ENCODE measurements around the gene SART3. TPM values are rescaled to one million over a fixed set of nuclear protein-coding genes. Genes with fewer than 3 reads are reported as not detected.

Gene SART3
- total and polyA plus RNA-seq, 2 of the 8 experiments (the other 6 are each of a cell fraction or from before 2014, with no cell fraction given): 16.0 to 103 TPM

DNA sequence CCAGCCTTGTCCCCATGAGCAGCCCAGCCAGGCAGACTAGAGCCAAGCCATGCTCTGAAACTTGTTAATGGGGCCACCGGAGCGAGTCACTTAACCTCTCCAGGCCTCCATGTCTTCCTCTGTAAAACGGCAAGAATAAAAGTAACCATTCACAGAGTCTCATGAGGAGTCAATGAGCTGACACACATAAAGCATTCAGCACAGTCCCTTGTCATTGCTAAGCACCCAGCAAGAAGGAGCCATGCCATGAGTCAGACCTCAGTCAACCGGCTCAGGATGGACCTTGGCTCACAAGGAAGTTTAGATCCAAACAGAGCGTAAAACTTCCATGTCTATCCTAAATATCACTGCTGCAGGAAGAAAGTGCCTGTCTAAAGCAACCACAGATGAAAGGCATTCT, 35.3 kb downstream of the SART3 start:
- Histone ChIP-seq H3K23me2 (ENCODE audit: low read depth, low read length) (no peaks in the 10 kb centered on the region), H4K91ac (replicated peaks; ENCODE audit: insufficient read length, low read length) (no peak overlapping the region), H3K9ac (replicated peaks in 1 of 4; ENCODE audit: extremely low read depth in 1 of 4, low read depth in 3 of 4, low read length in 3 of 4) (no peak overlapping the region), H3K18ac (ENCODE audit: extremely low read depth, low read length) (no peak overlapping the region), H4K8ac (ENCODE audit: extremely low read depth, insufficient read depth, low read length) (no peak overlapping the region), H3K23ac (ENCODE audit: insufficient read length) (no peak overlapping the region), H3K14ac (ENCODE audit: insufficient read length) (no peak overlapping the region), H2BK12ac (ENCODE audit: low read depth, low read length) (no peak overlapping the region), H3K9me3 (ENCODE audit: insufficient read depth in 2 of 2, low read depth in 1 of 2, low read length in 1 of 2) (no peaks in the 10 kb centered on the region), H4K5ac (ENCODE audit: insufficient read length, low read depth, low read length) (no peak overlapping the region), H4K20me1 (replicated peaks in 1 of 2; ENCODE audit: control insufficient read depth in 1 of 2, insufficient read depth in 2 of 2, low read length in 2 of 2) (peaks cover 8 to 23% of the 10 kb centered on the region in 2 experiments), H3K56ac (replicated peaks; ENCODE audit: insufficient read length, low read depth, low read length) (no peak overlapping the region), H3K4me1 (replicated peaks in 1 of 4; ENCODE audit: control insufficient read depth in 3 of 4, insufficient read depth in 4 of 4, low read length in 3 of 4) (no peaks in the 10 kb centered on the region), H2BK15ac (ENCODE audit: low read length) (no peak overlapping the region), H3K4ac (replicated peaks; ENCODE audit: insufficient read length, low read depth, low read length) (no peak overlapping the region), H3K79me2 (ENCODE audit: control insufficient read depth in 1 of 2, insufficient read depth in 2 of 2, low read length in 2 of 2) (no peaks in the 10 kb centered on the region; a peak in 1 of 4 replicates), H2BK5ac (ENCODE audit: low read depth, low read length) (no peak overlapping the region), H2BK120ac (replicated peaks; ENCODE audit: low read depth, low read length) (no peak overlapping the region), H2BK20ac (ENCODE audit: low read length) (no peak overlapping the region), H3K36me3 (ENCODE audit: control insufficient read depth in 2 of 4, insufficient read depth in 4 of 4, low read length in 3 of 4) (peaks cover 60 to 98% (median 88%) of the 10 kb centered on the region in 4 experiments), H2AFZ (ENCODE audit: low read length) (no peak overlapping the region), H2AK5ac (ENCODE audit: low read depth, low read length) (no peak overlapping the region), H3K4me3 (ENCODE audit: extremely low read depth in 1 of 4, insufficient read depth in 2 of 4, low read depth in 3 of 4, low read length in 4 of 4) (no peak overlapping the region), H3K4me2 (ENCODE audit: insufficient read depth in 1 of 2, low read depth in 2 of 2, low read length in 2 of 2) (no peak overlapping the region), H3K27ac (ENCODE audit: low read depth, low read length) (no peak overlapping the region), H3K27me3 (replicated peaks in 1 of 4; ENCODE audit: control insufficient read depth in 3 of 4, extremely low read depth in 1 of 4, insufficient read depth in 3 of 4, low read length in 3 of 4) (no peaks in the 10 kb centered on the region), H3K79me1 (ENCODE audit: low read depth, low read length) (peaks cover 3% of the 10 kb centered on the region)
- no peak for FAIRE-seq
- whole genome bisulfite sequencing, 2 experiments (ENCODE audit: extremely low coverage in 1 of 2, insufficient coverage in 1 of 2, insufficient read length in 1 of 2, insufficient replicate concordance in 2 of 2, low coverage in 1 of 2, low lambda C conversion rate in 2 of 2, missing lambda C conversion rate in 1 of 2): 86% methylated on average over 5 of the region's 5 CpGs; no CpG with 5 or more reads in 1 of the 2 experiments
- ChIA-PET CTCF (ENCODE audit: partially characterized antibody) (interaction anchor here (0.9 to 1.2 kb wide), 3 partner anchors 13 to 156 kb away, joined by 3 read pairs; no protein-coding TSS in a partner anchor), POLR2A (ENCODE audit: partially characterized antibody) (no interaction called here)
- TF ChIP-seq, protein P1, sequence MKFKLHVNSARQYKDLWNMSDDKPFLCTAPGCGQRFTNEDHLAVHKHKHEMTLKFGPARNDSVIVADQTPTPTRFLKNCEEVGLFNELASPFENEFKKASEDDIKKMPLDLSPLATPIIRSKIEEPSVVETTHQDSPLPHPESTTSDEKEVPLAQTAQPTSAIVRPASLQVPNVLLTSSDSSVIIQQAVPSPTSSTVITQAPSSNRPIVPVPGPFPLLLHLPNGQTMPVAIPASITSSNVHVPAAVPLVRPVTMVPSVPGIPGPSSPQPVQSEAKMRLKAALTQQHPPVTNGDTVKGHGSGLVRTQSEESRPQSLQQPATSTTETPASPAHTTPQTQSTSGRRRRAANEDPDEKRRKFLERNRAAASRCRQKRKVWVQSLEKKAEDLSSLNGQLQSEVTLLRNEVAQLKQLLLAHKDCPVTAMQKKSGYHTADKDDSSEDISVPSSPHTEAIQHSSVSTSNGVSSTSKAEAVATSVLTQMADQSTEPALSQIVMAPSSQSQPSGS (IDR thresholded peaks at IDR 0.05; ENCODE audit: low read length): no peak
- TF ChIP-seq NANOG (IDR thresholded peaks at IDR 0.05; ENCODE audit: insufficient read depth, low read depth, low read length, poor library complexity, severe bottlenecking) (no peak), CHD1 (IDR thresholded peaks at IDR 0.05; ENCODE audit: low read depth, low read length) (no peak), GTF2F1 (IDR thresholded peaks at IDR 0.05; ENCODE audit: borderline replicate concordance, low read depth, low read length) (no peak), SP1 (IDR thresholded peaks at IDR 0.05; ENCODE audit: low read depth, low read length) (no peak), CREB1 (IDR thresholded peaks at IDR 0.05) (no peak), TAF7 (optimal IDR thresholded peaks at IDR 0.05; ENCODE audit: borderline replicate concordance, low read depth, low read length) (no peak), SIRT6 (IDR thresholded peaks at IDR 0.05; ENCODE audit: low read length) (no peak), NRF1 (IDR thresholded peaks at IDR 0.05; ENCODE audit: low read depth, low read length) (no peak)
- TF ChIP-seq, protein P2, sequence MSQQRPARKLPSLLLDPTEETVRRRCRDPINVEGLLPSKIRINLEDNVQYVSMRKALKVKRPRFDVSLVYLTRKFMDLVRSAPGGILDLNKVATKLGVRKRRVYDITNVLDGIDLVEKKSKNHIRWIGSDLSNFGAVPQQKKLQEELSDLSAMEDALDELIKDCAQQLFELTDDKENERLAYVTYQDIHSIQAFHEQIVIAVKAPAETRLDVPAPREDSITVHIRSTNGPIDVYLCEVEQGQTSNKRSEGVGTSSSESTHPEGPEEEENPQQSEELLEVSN (IDR thresholded peaks at IDR 0.05): no peak
- no peak for DNase-seq (ENCODE audit: low read depth in 1 of 2, low spot score in 2 of 2)

Measured in H1 (cell line).